Panc1 (cell line): Measurements from ENCODE around the gene FBXL4. TPM values are rescaled to one million over a fixed set of nuclear protein-coding genes. Genes with fewer than 3 reads are reported as not detected.

Experiments used
- ATAC-seq: fragments of 200-7000 bp; cut with Tn5 transposase; 2 replicates; pipeline ENCODE4 v1.9.1; 2020; ENCODE audit warnings: mild to moderate bottlenecking, moderate library complexity
- Bru-seq: library from RNA; stranded (reverse); fragments of 400-500 nt; gene quantifications from one replicate; lab custom pipeline; 2021; lab: Mats Ljungman, UMichigan
- BruChase-seq, 2 experiments: library from RNA; stranded (reverse); fragments of 400-500 nt; gene quantifications; one replicate each; lab custom pipeline; 2021; lab: Mats Ljungman, UMichigan
- BruUV-seq: library from RNA; stranded (reverse); fragments of 400-500 nt; replicated peaks from 2 replicates; lab custom pipeline; 2021; lab: Mats Ljungman, UMichigan
- CTCF ChIA-PET: fragments of 300-600 bp; sonication (Branson Sonifier 250); formaldehyde crosslinking; loops from one replicate; lab custom pipeline; 2022; ENCODE audit warnings: antibody characterized with exemption; lab: Charles Lee
- POLR2A ChIA-PET: fragments of 300-600 bp; sonication (Branson Sonifier 250); formaldehyde crosslinking; loops from one replicate; lab custom pipeline; 2022; ENCODE audit warnings: antibody characterized with exemption; lab: Charles Lee
- DNase-seq: peaks from one replicate; pipeline ENCODE4 v3.0.0-alpha.2; 2010; ENCODE audit warnings: low read depth, low spot score
- H3K27ac ChIP-seq: 2 replicates; pipeline ENCODE4 v1.5.1; 2011; ENCODE audit warnings: mild to moderate bottlenecking, low read length, inconsistent platforms
- H3K27me3 ChIP-seq: fragments of 200-500 bp; sonication (Bioruptor generic); 2 replicates; pipeline ENCODE4 v1.6.0; 2014; ENCODE audit warnings: low read length, inconsistent platforms; ENCODE audit not compliant: control insufficient read depth, insufficient read depth
- H3K36me3 ChIP-seq: fragments of 200-500 bp; sonication (Bioruptor generic); 2 replicates; pipeline ENCODE4 v1.5.1; 2014; ENCODE audit warnings: inconsistent platforms, mild to moderate bottlenecking, low read length, moderate library complexity; ENCODE audit not compliant: control insufficient read depth, insufficient read depth
- H3K4me1 ChIP-seq: 2 replicates; pipeline ENCODE4 v1.5.1; 2011; ENCODE audit warnings: inconsistent platforms, mild to moderate bottlenecking, low read length, moderate library complexity; ENCODE audit not compliant: control insufficient read depth, insufficient read depth
- H3K4me3 ChIP-seq, 2 experiments: 2 replicates each; pipeline ENCODE4 v1.5.1; 2011 to 2012; ENCODE audit warnings: low read depth in 2 of 2, low read length in 2 of 2, mild to moderate bottlenecking in 2 of 2, inconsistent platforms in 1 of 2, moderate library complexity in 1 of 2
- H3K9me3 ChIP-seq: fragments of 200-500 bp; sonication (Bioruptor generic); 2 replicates; pipeline ENCODE4 v1.5.1; 2014; ENCODE audit warnings: low read depth, mild to moderate bottlenecking, inconsistent platforms, low read length, moderate library complexity; ENCODE audit not compliant: control insufficient read depth, insufficient read depth
- CTCF ChIP-seq: fragments of 450-650 bp; IDR thresholded peaks from 2 replicates; pipeline ENCODE4 v1.5.1; 2017; ENCODE audit warnings: mild to moderate bottlenecking
- POLR2AphosphoS5 ChIP-seq: IDR thresholded peaks from 2 replicates; pipeline ENCODE4 v1.6.1; 2012; ENCODE audit warnings: mild to moderate bottlenecking, low read depth, low read length, moderate library complexity
- REST ChIP-seq, 2 experiments: IDR thresholded peaks; 2 replicates each; pipeline ENCODE4 v1.6.1; 2011 to 2012; ENCODE audit warnings: low read depth in 2 of 2, control low read depth in 1 of 2, low read length in 1 of 2, mild to moderate bottlenecking in 1 of 2, moderate library complexity in 1 of 2; ENCODE audit not compliant: insufficient read depth in 1 of 2
- SIN3A ChIP-seq: IDR thresholded peaks from 2 replicates; pipeline ENCODE4 v1.6.1; 2012; ENCODE audit warnings: low read depth, mild to moderate bottlenecking, low read length, moderate library complexity, borderline replicate concordance; ENCODE audit not compliant: insufficient read depth
- TCF7L2 ChIP-seq: IDR thresholded peaks from 2 replicates; pipeline ENCODE4 v1.6.1; 2011; ENCODE audit warnings: mild to moderate bottlenecking, low read depth, low read length, inconsistent platforms
- in situ Hi-C: cut with HindIII; loops from 2 replicates; pipeline ENCODE4 v1.10.0; 2016; ENCODE audit warnings: low sequenced_read_pairs, low pct_unique_long_range_greater_than_20kb
- intact Hi-C: fragments of 100-400 bp; cut with micrococcal nuclease; formaldehyde crosslinking; loops from one replicate; pipeline ENCODE4 v1.10.0; 2022; ENCODE audit not compliant: unreplicated experiment
- long read RNA-seq: library from polyadenylated mRNA; unstranded; transcript quantifications from one replicate; pipeline ENCODE4 v2.0.0, GENCODE V29; 2021; ENCODE audit not compliant: unreplicated experiment
- polyA plus RNA-seq: library from polyadenylated mRNA; unstranded; fragments of >200 nt; gene quantifications from one replicate; pipeline ENCODE4 v1.2.1, GENCODE V29; 2012; ENCODE audit warnings: missing spikeins; ENCODE audit not compliant: insufficient read length
- total RNA-seq: library from RNA; stranded (reverse); gene quantifications from one replicate; pipeline ENCODE4 v1.2.1, GENCODE V29; 2021; ENCODE audit not compliant: unreplicated experiment

FBXL4 gene
- total RNA-seq, result 11.5 TPM
- polyA plus RNA-seq, result 5.1 TPM
- Bru-seq, nascent RNA, result percentile 82 among the genes with signal in this experiment
- BruChase-seq, experiment 1, labeled RNA remaining after a 2-hour chase, result percentile 83 among the genes with signal in this experiment
- BruChase-seq, experiment 2, labeled RNA remaining after a 6-hour chase, result percentile 78 among the genes with signal in this experiment
- long read RNA-seq, full-length matches to known transcripts, result 11 of 22 reads
- long read RNA-seq, partial matches to known transcripts, result 4 of 22 reads
- long read RNA-seq, other reads (novel, unspliced or antisense), result 7 of 22 reads

- Histone ChIP-seq H3K27ac (peak within 1 kb of the TSS; percentile 86), H3K9me3 (peaks cover 4% of the 10 kb centered on the region; the same call in 1 of the 2 replicates), H3K4me1 (peaks cover 19% of the 10 kb centered on the region), H3K4me3 (peak within 1 kb of the TSS; percentile 69 to 85), H3K27me3 (no peaks in the 10 kb centered on the region), H3K36me3 (no peaks in the 10 kb centered on the region; the same call in 1 of the 2 replicates)
- DNase-seq, result no peak
- ChIA-PET POLR2A (interaction anchor here (0.7 kb wide), 1 partner anchor 21 kb away, joined by 5 read pairs; no protein-coding TSS in a partner anchor), CTCF (no interaction called here)
- intact Hi-C loops, result no loop called here
- ATAC-seq, result peak; percentile 98
- BruUV-seq, result no TSS peak
- TF ChIP-seq SIN3A, result peak; percentile 55; the same call in 1 of the 2 replicates
- TF ChIP-seq REST (IDR thresholded peaks at IDR 0.05; ENCODE audit: insufficient read depth in 1 of 2, low read depth in 2 of 2, low read length in 1 of 2), result no peak
- TF ChIP-seq CTCF, result no peak
- TF ChIP-seq POLR2AphosphoS5, result peak; percentile 80
- TF ChIP-seq TCF7L2, result no peak
- in situ Hi-C loops, result no loop called here
Observed at GRCh38 chr6:98947411-98948292, at the start of gene FBXL4. Gene FBXL4, minus strand, starts transcription at chr6:98947946. Its CDS starts 20,958 bp downstream, at chr6:98926988.

GRCh38 chr6:98995116-98995515, 47.4 kb upstream of the FBXL4 start:
- Histone ChIP-seq H3K9me3 (no peaks in the 10 kb centered on the region), H3K4me3 (no peak overlapping the region), H3K27me3 (peaks cover 2% of the 10 kb centered on the region; the same call in 1 of the 2 replicates), H3K4me1 (no peaks in the 10 kb centered on the region), H3K27ac (no peak overlapping the region), H3K36me3 (no peaks in the 10 kb centered on the region)
- no peak for ATAC-seq
- DNase-seq, result no peak
- CTCF ChIA-PET, result no interaction called here
- in situ Hi-C loops (no loop called here), intact Hi-C loops (no loop called here)
- BruUV-seq, result no TSS peak
- TF ChIP-seq REST (IDR thresholded peaks at IDR 0.05; ENCODE audit: insufficient read depth in 1 of 2, low read depth in 2 of 2, low read length in 1 of 2) (no peak), TCF7L2 (no peak), SIN3A (no peak), POLR2AphosphoS5 (no peak), CTCF (no peak)
- POLR2A ChIA-PET, result no interaction called here
